ENCODE results near the gene CFAP20. TPM values are rescaled to one million over a fixed set of nuclear protein-coding genes. Genes with fewer than 3 reads are reported as not detected.

Gene CFAP20
- total RNA-seq, 4 donors from 2014 or later: 46.6 to 66.6 (median 58.9) TPM

- H3K4me3 ChIP-seq (ENCODE audit: low read depth, poor library complexity, severe bottlenecking): no peak overlapping the region
- no peak for DNase-seq (ENCODE audit: low spot score in 2 of 2)
- intact Hi-C loops (cut with DNase I; ENCODE audit: low total_unique reads): no loop called here
- TF ChIP-seq CTCF (IDR thresholded peaks at IDR 0.05) (no peak), POLR2A (IDR thresholded peaks at IDR 0.05) (no peak)
- 46 to 47% methylated on average over 5 of the region's 5 CpGs for WGBS, 2 donors
These were observed 10.2 kb downstream of the CFAP20 start for GRCh38 chr16:58118801-58119508.

- WGBS, 2 donors: 95 to 96% methylated on average over 6 of the region's 6 CpGs
- TF ChIP-seq CTCF (IDR thresholded peaks at IDR 0.05) (no peak), POLR2A (IDR thresholded peaks at IDR 0.05) (no peak)
- H3K4me3 ChIP-seq (ENCODE audit: low read depth, poor library complexity, severe bottlenecking): no peak overlapping the region
- intact Hi-C loops (cut with DNase I; ENCODE audit: low total_unique reads): no loop called here
- DNase-seq (ENCODE audit: low spot score in 2 of 2): peak in 1 of 2 donors; percentile 13
These were observed 12.7 kb downstream of the CFAP20 start for GRCh38 chr16:58116529-58116928.

DNA sequence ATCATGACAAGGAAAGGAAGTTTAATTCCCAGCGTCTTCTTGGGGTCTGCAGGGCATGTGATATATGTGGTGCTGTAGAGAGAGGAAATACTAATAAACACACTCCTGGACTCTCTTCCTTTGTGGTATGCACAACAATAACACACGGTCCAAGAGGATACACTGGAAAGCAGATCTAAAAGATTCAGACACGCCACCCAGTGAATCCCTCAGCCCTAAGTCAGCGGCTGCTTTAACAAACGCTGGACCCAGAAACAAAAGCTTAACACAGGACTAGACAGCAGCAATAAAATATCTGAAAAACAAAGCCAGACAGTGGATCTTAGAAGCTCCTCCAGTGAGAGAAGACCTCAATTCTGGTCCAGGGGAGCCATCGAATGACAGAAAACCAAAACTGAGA lies 13.1 kb downstream of the CFAP20 start:
- no peak overlapping the region for H3K4me3 ChIP-seq (ENCODE audit: low read depth, poor library complexity, severe bottlenecking)
- intact Hi-C loops (cut with DNase I; ENCODE audit: low total_unique reads): no loop called here
- no peak for TF ChIP-seq POLR2A (IDR thresholded peaks at IDR 0.05)
- TF ChIP-seq CTCF (IDR thresholded peaks at IDR 0.05): no peak
- 82 to 83% methylated on average over 6 of the region's 6 CpGs for WGBS, 2 donors
- no peak for DNase-seq (ENCODE audit: low spot score in 2 of 2)

GRCh38 chr16:58114827-58115825 lies 14.1 kb downstream of the CFAP20 start:
- H3K4me3 ChIP-seq (ENCODE audit: low read depth, poor library complexity, severe bottlenecking): no peak overlapping the region
- intact Hi-C loops (cut with DNase I; ENCODE audit: low total_unique reads): no loop called here
- peak in 1 of 2 donors; percentile 66 for DNase-seq (ENCODE audit: low spot score in 2 of 2)
- TF ChIP-seq CTCF (IDR thresholded peaks at IDR 0.05) (no peak), POLR2A (IDR thresholded peaks at IDR 0.05) (no peak)
- 92 to 94% methylated on average over 23 of the region's 23 CpGs for WGBS, 2 donors

DNA sequence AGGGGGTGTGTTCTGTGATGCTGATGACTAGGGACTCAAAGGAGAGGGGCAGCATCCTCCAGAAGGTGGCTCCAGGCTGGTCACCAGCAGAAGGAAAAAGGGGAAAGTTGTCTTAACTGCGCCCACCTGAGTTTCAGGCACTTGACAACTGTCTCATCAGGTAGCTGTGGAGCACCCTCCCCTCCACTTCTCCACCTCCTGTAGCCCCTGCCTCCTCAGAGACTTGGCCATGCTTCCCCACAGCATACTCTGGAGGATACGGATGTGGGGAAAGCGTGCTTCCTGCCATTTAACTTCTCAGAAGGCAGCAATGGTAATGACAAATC lies 17.9 kb downstream of the CFAP20 start:
- no peak for DNase-seq (ENCODE audit: low spot score in 2 of 2)
- no peak overlapping the region for H3K4me3 ChIP-seq (ENCODE audit: low read depth, poor library complexity, severe bottlenecking)
- 87 to 90% methylated on average over 3 of the region's 3 CpGs for WGBS, 2 donors
- intact Hi-C loops (cut with DNase I; ENCODE audit: low total_unique reads): no loop called here
- TF ChIP-seq POLR2A (IDR thresholded peaks at IDR 0.05) (no peak), CTCF (IDR thresholded peaks at IDR 0.05) (no peak)
